WTC11 (cell line): Measurements from ENCODE around the gene CD300A.

Source experiments
- ATF3 ChIP-seq: sonication (generic); formaldehyde crosslinking; conservative IDR thresholded peaks from 2 replicates; pipeline ENCODE4 v1.8.1; 2022; ENCODE audit warnings: mild to moderate bottlenecking, missing genetic modification reagents
- CTCF ChIP-seq: fragments of 200-600 bp; IDR thresholded peaks from 2 replicates; pipeline ENCODE4 v1.8.0; 2022; ENCODE audit warnings: antibody characterized with exemption
- FOXP1 ChIP-seq: sonication (generic); formaldehyde crosslinking; IDR thresholded peaks from 2 replicates; pipeline ENCODE4 v1.8.0; 2022; ENCODE audit warnings: missing genetic modification reagents, mild to moderate bottlenecking, moderate library complexity, borderline replicate concordance
- HMGXB4 ChIP-seq: sonication (generic); formaldehyde crosslinking; IDR thresholded peaks from 2 replicates; pipeline ENCODE4 v1.8.1; 2023; ENCODE audit warnings: mild to moderate bottlenecking, moderate library complexity, missing genetic modification reagents
- IRF1 ChIP-seq: sonication (generic); formaldehyde crosslinking; IDR thresholded peaks from 2 replicates; pipeline ENCODE4 v1.8.0; 2023; ENCODE audit warnings: missing genetic modification reagents
- JUN ChIP-seq: sonication (generic); formaldehyde crosslinking; IDR thresholded peaks from 2 replicates; pipeline ENCODE4 v1.8.0; 2023; ENCODE audit warnings: mild to moderate bottlenecking, missing genetic modification reagents
- MLX ChIP-seq: sonication (generic); formaldehyde crosslinking; IDR thresholded peaks from 2 replicates; pipeline ENCODE4 v1.8.1; 2023; ENCODE audit warnings: mild to moderate bottlenecking, missing genetic modification reagents, moderate library complexity
- TP53 ChIP-seq: sonication (generic); formaldehyde crosslinking; IDR thresholded peaks from 2 replicates; pipeline ENCODE4 v1.8.1; 2023; ENCODE audit warnings: mild to moderate bottlenecking, missing genetic modification reagents

GRCh38 chr17:74466828-74467184 is 372 bp downstream of the CD300A start:
- TF ChIP-seq TP53 (CRISPR knock-in tag) (no peak), MLX (CRISPR knock-in tag) (no peak), HMGXB4 (no peak), CTCF (no peak), FOXP1 (CRISPR knock-in tag) (no peak), ATF3 (CRISPR knock-in tag) (no peak), JUN (CRISPR knock-in tag) (no peak), IRF1 (CRISPR knock-in tag) (no peak)
